HCT116 (cell line): ENCODE data around the gene SIL1.

Source experiments
- ATF3 ChIP-seq: IDR thresholded peaks from 2 replicates; pipeline ENCODE4 v1.6.1; 2012
- CBX3 ChIP-seq: IDR thresholded peaks from 2 replicates; pipeline ENCODE4 v1.6.1; 2012; ENCODE audit warnings: low read depth
- CTCF ChIP-seq, 3 experiments: fragments of 200-600 bp in 1 of 3; sonication (generic) in 1 of 3; IDR thresholded peaks in 2 of 3; conservative IDR thresholded peaks in 1 of 3; 2 replicates each; pipeline ENCODE4 v1.5.1; 2012 to 2017; ENCODE audit warnings: low read depth in 2 of 3, low read length in 2 of 3, antibody characterized with exemption in 1 of 3, borderline replicate concordance in 1 of 3, control low read depth in 1 of 3, mild to moderate bottlenecking in 1 of 3, mixed read lengths in 1 of 3, mixed run types in 1 of 3, moderate library complexity in 1 of 3; ENCODE audit not compliant: insufficient read depth in 1 of 3
- EZH2 ChIP-seq: fragments of 200-600 bp; sonication (generic); IDR thresholded peaks from 2 replicates; pipeline ENCODE4 v1.6.1; 2017; ENCODE audit warnings: antibody characterized with exemption, mixed run types
- JUND ChIP-seq: IDR thresholded peaks from 2 replicates; pipeline ENCODE4 v1.6.1; 2012
- MAX ChIP-seq: IDR thresholded peaks from 2 replicates; pipeline ENCODE4 v1.6.1; 2012
- POLR2A ChIP-seq: IDR thresholded peaks from 2 replicates; pipeline ENCODE4 v1.7.0; 2011; ENCODE audit warnings: borderline replicate concordance; ENCODE audit not compliant: insufficient read depth, insufficient read length; ENCODE audit errors: extremely low read depth
- POLR2AphosphoS5 ChIP-seq: IDR thresholded peaks from 2 replicates; pipeline ENCODE4 v1.6.1; 2011; ENCODE audit warnings: mild to moderate bottlenecking, low read depth, low read length, moderate library complexity
- RAD21 ChIP-seq: IDR thresholded peaks from 2 replicates; pipeline ENCODE4 v1.6.1; 2012; ENCODE audit warnings: low read depth, mild to moderate bottlenecking
- SRF ChIP-seq: IDR thresholded peaks from 2 replicates; pipeline ENCODE4 v1.6.1; 2012; ENCODE audit warnings: low read depth
- TCF7L2 ChIP-seq: IDR thresholded peaks from 2 replicates; pipeline ENCODE4 v1.7.0; 2011; ENCODE audit warnings: borderline replicate concordance, inconsistent platforms; ENCODE audit not compliant: insufficient read depth, insufficient read length; ENCODE audit errors: extremely low read depth
- YY1 ChIP-seq: IDR thresholded peaks from 2 replicates; pipeline ENCODE4 v1.6.1; 2011; ENCODE audit warnings: low read length, low read depth, moderate library complexity, mild to moderate bottlenecking; ENCODE audit not compliant: insufficient replicate concordance; ENCODE audit errors: extremely low read depth

GRCh38 chr5:138905541-138905940, 292.6 kb downstream of the SIL1 start:
- TF ChIP-seq CTCF (IDR thresholded peaks at IDR 0.05 in 2 of 3, conservative IDR thresholded peaks at IDR 0.05 in 1 of 3; ENCODE audit: borderline replicate concordance in 1 of 3, insufficient read depth in 1 of 3, low read depth in 2 of 3, low read length in 2 of 3): no peak
- TF ChIP-seq POLR2A: no peak
- TF ChIP-seq MAX: no peak
- no peak for TF ChIP-seq YY1
- TF ChIP-seq CBX3: no peak
- TF ChIP-seq TCF7L2: no peak
- 0 out of 2 replicates have a peak, but pooled peaks have one; percentile 6 for TF ChIP-seq POLR2AphosphoS5
- no peak for TF ChIP-seq ATF3
- TF ChIP-seq SRF: no peak
- no peak for TF ChIP-seq RAD21
- TF ChIP-seq JUND: no peak
- no peak for TF ChIP-seq EZH2
